HG03066 (cell line): ENCODE measurements around the gene MRPL34.
"Not testable (repeated sequence)": the region's sequence is repeated elsewhere in the genome, so short reads cannot be mapped to it uniquely, and the experiment has no call there.

Source experiments
- ATAC-seq: cut with Tn5 transposase; IDR thresholded peaks from one replicate; pipeline ENCODE4 v1.9.1; 2021; ENCODE audit warnings: low read depth; ENCODE audit not compliant: unreplicated experiment

Gene MRPL34

GRCh38 chr19:17305517-17306284 is at the start of gene MRPL34:
Gene MRPL34, plus strand, starts transcription at chr19:17305872. Its CDS starts 21 bp downstream, at chr19:17305893.
- ATAC-seq = peak; percentile 55

- ATAC-seq = no peak
Observed at GRCh38 chr19:17256130-17256529, 49.5 kb upstream of the MRPL34 start.

DNA sequence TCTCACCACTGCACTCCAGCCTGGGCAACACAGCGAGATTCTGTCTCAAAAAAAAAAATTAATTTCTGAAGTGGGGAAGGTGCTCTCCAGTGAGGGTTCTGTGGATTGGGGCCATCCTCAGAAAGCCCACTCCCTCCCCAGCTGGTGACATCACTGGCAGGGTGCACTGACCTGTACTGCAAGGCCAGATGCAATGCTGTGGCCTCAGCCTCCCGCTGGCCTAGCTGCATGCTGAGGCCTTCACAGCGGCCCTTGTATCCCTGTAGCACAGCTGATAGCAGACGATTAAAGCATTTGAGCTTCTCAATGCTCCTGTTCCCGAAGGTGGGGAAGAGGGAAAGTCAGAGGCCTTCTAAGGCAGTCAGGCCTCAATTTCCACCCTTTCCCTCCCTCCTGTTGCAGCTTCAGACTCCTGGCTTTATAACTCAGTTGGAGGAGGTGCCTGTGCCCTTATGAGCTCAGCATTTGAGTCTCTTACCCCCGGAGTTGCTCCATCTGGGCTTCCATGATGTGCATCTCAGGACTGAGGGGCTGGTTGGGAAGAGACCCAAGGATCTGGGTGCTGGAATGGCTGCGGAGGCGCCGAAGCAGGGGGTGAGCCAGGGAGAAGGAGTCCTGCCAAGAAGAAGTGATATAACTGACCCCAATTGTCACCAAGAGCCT is 46.4 kb upstream of the MRPL34 start:
- no peak for ATAC-seq

- ATAC-seq = no peak
Observed at GRCh38 chr19:17259934-17260333, 45.7 kb upstream of the MRPL34 start.

- ATAC-seq = no peak
Observed at GRCh38 chr19:17260842-17261325, 44.8 kb upstream of the MRPL34 start.

DNA sequence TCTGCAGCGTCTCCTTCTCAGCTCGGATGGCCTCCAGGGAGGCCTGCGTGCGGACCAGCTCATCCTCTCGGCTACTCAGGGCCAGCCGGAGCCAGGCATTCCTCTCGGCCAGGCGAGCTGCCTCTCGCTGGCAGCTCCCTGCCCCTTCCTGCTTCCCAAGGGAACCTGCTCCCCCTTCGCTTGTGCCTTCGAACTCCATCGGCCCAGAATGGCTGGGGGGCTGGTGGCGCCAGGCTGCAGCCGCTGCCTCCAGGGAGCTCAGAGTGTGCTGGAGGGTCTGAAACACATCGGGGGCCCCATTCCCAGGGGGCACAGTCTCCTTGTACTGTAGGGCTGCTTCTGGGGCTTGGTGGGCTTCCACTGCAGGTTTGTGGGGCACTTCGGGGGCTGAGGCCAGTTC is 43.1 kb upstream of the MRPL34 start:
- ATAC-seq = no peak

- ATAC-seq = no peak
Observed at GRCh38 chr19:17263712-17264640, 41.7 kb upstream of the MRPL34 start.

- ATAC-seq = no peak
Observed at GRCh38 chr19:17264641-17264979, 41.1 kb upstream of the MRPL34 start, which contains the start of gene USHBP1. Gene USHBP1, minus strand, starts transcription at chr19:17264745. Its CDS starts 446 bp downstream, at chr19:17264299.

GRCh38 chr19:17266026-17266425 is 39.6 kb upstream of the MRPL34 start:
- no peak for ATAC-seq

DNA sequence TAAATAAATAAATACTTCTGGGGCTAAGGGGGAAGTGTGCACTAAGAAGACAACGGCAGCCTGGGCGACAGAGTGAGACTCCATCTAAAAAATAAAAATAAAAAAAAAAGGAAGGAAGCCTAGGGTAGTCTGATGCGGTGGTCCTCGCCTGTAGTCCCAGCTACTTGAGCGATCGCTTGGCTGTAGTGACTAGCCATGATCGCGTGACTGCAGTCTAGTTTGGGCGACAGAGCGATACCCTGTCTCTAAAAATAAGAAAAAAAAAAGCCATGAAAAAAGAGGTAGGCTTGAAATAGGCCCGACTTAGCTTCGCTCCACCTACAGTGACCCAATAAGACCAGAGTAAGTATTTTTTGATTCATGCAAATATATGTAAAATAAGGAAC is 39.1 kb upstream of the MRPL34 start:
- peak; percentile 18 for ATAC-seq

DNA sequence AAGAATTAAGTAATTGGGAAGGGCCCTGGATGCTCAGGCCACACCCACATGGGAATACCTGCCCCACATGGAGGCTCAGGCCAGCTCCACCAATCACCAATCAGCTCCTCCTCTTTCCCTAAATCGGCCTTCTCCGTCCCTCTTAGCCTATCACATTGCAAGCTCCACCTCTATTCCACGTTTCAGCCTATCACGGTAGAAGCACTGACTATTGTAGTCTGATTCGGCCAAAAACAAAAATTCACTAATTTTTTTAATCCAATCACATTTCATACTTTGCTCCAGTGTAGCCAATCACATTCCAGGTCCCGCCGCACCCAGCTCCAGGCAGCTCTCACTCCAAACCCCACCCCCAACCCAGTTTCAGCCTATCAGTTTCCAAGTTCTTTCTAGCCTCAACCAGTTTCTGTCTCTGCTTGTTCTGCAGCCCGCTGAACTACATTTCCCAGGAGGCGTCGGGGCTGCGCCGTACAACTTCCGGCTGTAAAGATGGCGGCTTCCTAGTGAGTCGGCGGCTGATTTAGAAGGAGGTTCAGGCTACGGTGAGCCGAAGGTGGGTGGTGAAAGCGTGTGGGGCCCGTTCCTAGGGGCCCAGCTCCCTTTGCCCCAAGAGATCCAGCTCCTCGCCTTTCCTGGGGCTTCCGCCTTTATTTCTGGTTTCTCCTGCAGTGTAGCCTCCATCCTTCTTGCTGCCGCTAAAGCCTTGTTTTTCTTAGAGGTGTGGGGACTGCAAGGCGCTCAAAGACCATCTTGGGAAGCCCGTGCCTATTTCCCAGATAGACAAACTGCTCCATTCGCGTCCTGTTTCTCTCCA is 38.5 kb upstream of the MRPL34 start, which contains the start of gene BABAM1:
Gene BABAM1 (plus strand): TSS at position 469 of the 814 bp plus-strand sequence. CDS start 1,364 bp downstream, outside the sequence.
- peak; percentile 95 for ATAC-seq

GRCh38 chr19:17268754-17269153 is 36.9 kb upstream of the MRPL34 start:
- ATAC-seq = no peak

- ATAC-seq = not testable (repeated sequence)
Observed at GRCh38 chr19:17274892-17275291, 30.8 kb upstream of the MRPL34 start.

DNA sequence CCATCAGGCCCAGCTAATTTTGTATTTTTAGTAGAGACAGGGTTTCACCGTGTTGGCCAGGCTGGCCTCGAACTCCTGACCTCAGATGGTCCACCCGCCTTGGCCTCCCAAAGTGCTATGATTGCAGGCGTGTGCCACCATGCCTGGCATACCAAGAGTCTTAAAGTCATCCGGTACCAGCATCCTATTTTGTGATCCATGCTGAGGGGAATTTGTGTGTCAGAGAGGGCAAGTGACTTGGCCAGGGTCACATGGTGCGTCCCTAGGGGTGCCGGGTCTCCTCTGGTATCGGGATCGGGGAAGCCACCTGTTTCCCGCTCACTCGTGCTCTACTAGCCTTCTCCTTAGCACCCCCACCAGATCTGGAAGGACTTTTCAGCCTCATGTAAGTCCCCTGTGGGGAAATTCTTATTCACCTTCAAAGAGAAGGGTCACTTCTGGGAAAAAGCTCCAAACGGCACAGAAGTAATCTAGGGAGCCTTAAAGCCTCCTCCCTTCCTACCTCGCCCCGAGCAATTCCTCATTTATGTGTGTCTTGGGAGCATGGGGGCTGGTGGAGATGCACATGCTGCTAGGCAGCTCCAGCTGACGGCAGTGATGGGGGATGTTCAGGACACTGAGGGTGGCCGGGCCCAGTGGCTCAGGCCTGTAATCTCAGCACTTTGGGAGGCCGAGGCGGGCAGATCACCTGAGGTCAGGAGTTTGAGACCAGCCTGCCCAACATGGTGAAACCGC is 30.1 kb upstream of the MRPL34 start:
- no peak for ATAC-seq

DNA sequence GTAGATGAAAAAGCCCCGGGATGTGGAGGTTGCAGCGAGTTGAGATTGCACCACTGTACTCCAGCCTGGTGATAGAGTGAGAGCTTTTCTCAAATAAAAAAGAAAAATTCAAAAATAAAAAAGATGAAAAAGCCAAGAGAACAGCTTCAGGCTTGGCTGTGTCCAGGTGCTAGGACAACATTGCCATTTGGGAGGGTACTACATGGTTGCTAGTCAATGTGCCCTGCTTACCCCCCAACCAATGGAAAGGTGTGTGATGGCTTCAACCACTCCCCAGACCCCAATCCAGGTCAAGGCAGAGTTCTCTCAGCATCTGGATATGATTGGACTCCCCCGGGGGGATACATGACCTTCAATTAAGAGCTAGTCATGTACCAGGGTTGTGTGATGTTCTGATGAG is 26.2 kb upstream of the MRPL34 start:
- ATAC-seq = no peak

GRCh38 chr19:17281391-17282304 is 24.0 kb upstream of the MRPL34 start, which contains the start of gene ANKLE1:
Gene ANKLE1, plus strand, starts transcription at chr19:17281901. Its CDS starts 20 bp downstream, at chr19:17281921.
- ATAC-seq = no peak

GRCh38 chr19:17282488-17283125 is 23.1 kb upstream of the MRPL34 start:
- peak; percentile 62 for ATAC-seq
